SK-N-MC (cell line): ENCODE measurements around the gene MYB.

Source experiments
- DNase-seq: peaks from one replicate; pipeline ENCODE4 v3.0.0-alpha.2; 2011; ENCODE audit warnings: low read depth, low spot score
- H3K27ac ChIP-seq: fragments of 200-600 bp; sonication (generic); 2 replicates; pipeline ENCODE4 v1.5.1; 2016; ENCODE audit warnings: mixed run types
- H3K36me3 ChIP-seq: fragments of 200-600 bp; sonication (generic); 2 replicates; pipeline ENCODE4 v1.6.1; 2017; ENCODE audit warnings: antibody characterized with exemption, low read length, mixed read lengths; ENCODE audit not compliant: insufficient read depth
- H3K4me3 ChIP-seq: fragments of 200-600 bp; sonication (generic); 2 replicates; pipeline ENCODE4 v1.5.1; 2016
- H3K9ac ChIP-seq: fragments of 200-600 bp; sonication (generic); 2 replicates; pipeline ENCODE4 v1.8.0; 2017; ENCODE audit warnings: mixed run types, mixed read lengths; ENCODE audit not compliant: insufficient read length
- H3K9me3 ChIP-seq: fragments of 200-600 bp; sonication (generic); 2 replicates; pipeline ENCODE4 v1.6.1; 2017; ENCODE audit warnings: low read depth, mild to moderate bottlenecking, antibody characterized with exemption, low read length, moderate library complexity, mixed read lengths
- EZH2 ChIP-seq: fragments of 200-600 bp; sonication (generic); IDR thresholded peaks from one replicate; pipeline ENCODE4 v1.6.1; 2017; ENCODE audit warnings: antibody characterized with exemption
- FOXP2 ChIP-seq: optimal IDR thresholded peaks from 2 replicates; pipeline ENCODE3; 2011; ENCODE audit warnings: mild to moderate bottlenecking, moderate library complexity; ENCODE audit not compliant: insufficient read depth; ENCODE audit errors: extremely low read length, control extremely low read depth
- POLR2AphosphoS5 ChIP-seq: IDR thresholded peaks from 2 replicates; pipeline ENCODE4 v1.6.1; 2012; ENCODE audit warnings: mild to moderate bottlenecking, low read depth, low read length, borderline replicate concordance

The MYB gene

DNA sequence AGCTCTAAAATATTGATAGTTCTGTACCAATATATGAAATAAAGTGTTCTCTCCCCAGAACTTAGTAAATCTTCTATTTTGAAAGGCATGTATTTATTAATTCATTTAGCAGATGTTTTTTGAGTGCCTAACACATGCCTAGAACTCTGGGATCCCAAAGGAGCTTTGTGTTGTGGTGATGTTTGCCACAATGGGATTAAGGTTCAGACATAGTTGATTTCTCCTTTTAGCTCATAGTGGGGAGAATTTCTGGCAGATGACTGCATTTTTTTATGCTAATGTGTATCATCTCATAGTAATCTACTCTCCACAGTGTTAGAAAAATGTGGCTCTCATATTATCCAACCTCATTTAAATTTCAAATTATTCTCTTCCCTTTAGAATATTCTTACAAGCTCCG lies 21.7 kb downstream of the MYB start:
- H3K27ac ChIP-seq: peak overlapping the region; percentile 70; the same call in 1 of the 2 replicates
- H3K9ac ChIP-seq: no peak overlapping the region
- H3K36me3 ChIP-seq: peaks cover 62% of the 10 kb centered on the region
- no peak for DNase-seq
- H3K4me3 ChIP-seq: no peak overlapping the region; the same call in 1 of the 2 replicates
- TF ChIP-seq EZH2: no peak
- no peak for TF ChIP-seq POLR2AphosphoS5
- no peak for TF ChIP-seq FOXP2
- no peaks in the 10 kb centered on the region for H3K9me3 ChIP-seq

DNA sequence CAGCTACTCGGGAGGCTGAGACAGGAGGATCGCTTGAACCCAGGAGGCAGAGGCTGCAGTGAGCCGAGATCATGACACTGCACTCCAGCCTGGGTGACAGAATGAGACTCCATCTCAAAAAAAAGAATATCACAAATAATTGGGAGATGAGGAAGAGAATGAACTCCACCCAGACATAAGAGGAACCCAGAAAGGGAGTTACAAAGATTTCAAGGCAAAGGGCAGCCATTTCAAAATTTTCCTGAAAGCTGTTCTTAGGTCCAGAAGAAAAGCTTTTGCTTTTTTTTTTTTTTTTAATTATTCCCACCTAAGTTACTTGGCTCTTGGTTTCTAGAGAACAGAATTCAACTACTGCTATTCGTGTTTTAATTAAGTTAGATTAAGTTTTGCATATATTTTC lies 23.8 kb downstream of the MYB start:
- TF ChIP-seq EZH2 (no peak), FOXP2 (no peak), POLR2AphosphoS5 (no peak)
- peaks cover 69% of the 10 kb centered on the region for H3K36me3 ChIP-seq
- no peak overlapping the region for H3K27ac ChIP-seq
- no peak overlapping the region for H3K9ac ChIP-seq
- DNase-seq: no peak
- H3K9me3 ChIP-seq: peaks cover 10% of the 10 kb centered on the region; the same call in 1 of the 2 replicates
- H3K4me3 ChIP-seq: no peak overlapping the region

GRCh38 chr6:135209803-135210202 lies 28.7 kb downstream of the MYB start:
- Histone ChIP-seq H3K27ac (no peak overlapping the region), H3K9me3 (peaks cover 10% of the 10 kb centered on the region; the same call in 1 of the 2 replicates), H3K9ac (no peak overlapping the region), H3K36me3 (peaks cover 45% of the 10 kb centered on the region), H3K4me3 (no peak overlapping the region)
- DNase-seq: no peak
- TF ChIP-seq FOXP2: no peak
- TF ChIP-seq EZH2: no peak

GRCh38 chr6:135210632-135211305 lies 29.7 kb downstream of the MYB start:
- no peak overlapping the region for H3K27ac ChIP-seq
- H3K4me3 ChIP-seq: no peak overlapping the region
- H3K9me3 ChIP-seq: peaks cover 10% of the 10 kb centered on the region; the same call in 1 of the 2 replicates
- H3K9ac ChIP-seq: no peak overlapping the region
- peaks cover 36% of the 10 kb centered on the region for H3K36me3 ChIP-seq
- TF ChIP-seq EZH2 (no peak), FOXP2 (no peak), POLR2AphosphoS5 (no peak)
- no peak for DNase-seq

- Histone ChIP-seq H3K9me3 (peaks cover 10% of the 10 kb centered on the region; the same call in 1 of the 2 replicates), H3K4me3 (no peak overlapping the region), H3K36me3 (peaks cover 34% of the 10 kb centered on the region), H3K27ac (no peak overlapping the region), H3K9ac (no peak overlapping the region)
- no peak for DNase-seq
- TF ChIP-seq POLR2AphosphoS5 (no peak), EZH2 (no peak), FOXP2 (no peak)
Observed at GRCh38 chr6:135211306-135211702, 30.2 kb downstream of the MYB start.

GRCh38 chr6:135212020-135212806 lies 31.1 kb downstream of the MYB start:
- Histone ChIP-seq H3K9ac (no peak overlapping the region), H3K27ac (no peak overlapping the region), H3K36me3 (peaks cover 28% of the 10 kb centered on the region), H3K4me3 (peak overlapping the region; percentile 10), H3K9me3 (peaks cover 10% of the 10 kb centered on the region; the same call in 1 of the 2 replicates)
- TF ChIP-seq POLR2AphosphoS5 (peak; percentile 67; the same call in 1 of the 2 replicates), FOXP2 (no peak)
- DNase-seq: peak; percentile 86

DNA sequence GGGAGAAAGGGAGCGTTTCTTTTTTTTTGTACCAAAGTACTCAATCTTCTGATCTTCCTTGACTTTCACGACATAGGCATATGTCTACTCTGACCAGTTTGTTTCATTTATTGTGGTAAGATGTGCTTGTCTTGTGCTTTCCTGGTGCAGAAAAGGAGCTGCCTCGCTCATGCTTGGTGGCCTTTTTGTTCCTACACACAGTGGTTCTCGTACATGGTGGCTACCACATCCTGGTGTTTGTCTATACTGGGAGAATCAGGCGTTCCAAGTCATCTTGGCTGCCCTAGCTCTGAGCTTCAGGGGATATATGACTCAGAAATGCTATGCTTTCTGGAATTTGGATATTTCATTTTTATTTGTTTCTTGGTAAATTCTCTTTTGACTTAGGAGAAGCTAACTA lies 31.8 kb downstream of the MYB start:
- Histone ChIP-seq H3K27ac (0 out of 2 replicates have a peak overlapping the region, but pooled peaks have one; percentile 2), H3K9me3 (peaks cover 10% of the 10 kb centered on the region; the same call in 1 of the 2 replicates), H3K9ac (no peak overlapping the region), H3K36me3 (peaks cover 30% of the 10 kb centered on the region), H3K4me3 (peak overlapping the region; percentile 10; the same call in 1 of the 2 replicates)
- DNase-seq: no peak
- no peak for TF ChIP-seq POLR2AphosphoS5
- no peak for TF ChIP-seq EZH2
- no peak for TF ChIP-seq FOXP2

GRCh38 chr6:135213616-135214015 lies 32.5 kb downstream of the MYB start:
- TF ChIP-seq FOXP2 (no peak), POLR2AphosphoS5 (no peak), EZH2 (no peak)
- no peak for DNase-seq
- no peak overlapping the region for H3K27ac ChIP-seq
- H3K9ac ChIP-seq: no peak overlapping the region
- H3K9me3 ChIP-seq: peaks cover 10% of the 10 kb centered on the region; the same call in 1 of the 2 replicates
- no peak overlapping the region for H3K4me3 ChIP-seq
- peaks cover 29% of the 10 kb centered on the region for H3K36me3 ChIP-seq
